Hypothalamus (tissue), 51 donors: ENCODE measurements around the gene CYTL1.

ENCODE experiments used
- DNase-seq, 51 donors: peaks; one replicate each; lab custom pipeline; 2025; lab: John Stamatoyannopoulos, UW

CYTL1 gene

DNA sequence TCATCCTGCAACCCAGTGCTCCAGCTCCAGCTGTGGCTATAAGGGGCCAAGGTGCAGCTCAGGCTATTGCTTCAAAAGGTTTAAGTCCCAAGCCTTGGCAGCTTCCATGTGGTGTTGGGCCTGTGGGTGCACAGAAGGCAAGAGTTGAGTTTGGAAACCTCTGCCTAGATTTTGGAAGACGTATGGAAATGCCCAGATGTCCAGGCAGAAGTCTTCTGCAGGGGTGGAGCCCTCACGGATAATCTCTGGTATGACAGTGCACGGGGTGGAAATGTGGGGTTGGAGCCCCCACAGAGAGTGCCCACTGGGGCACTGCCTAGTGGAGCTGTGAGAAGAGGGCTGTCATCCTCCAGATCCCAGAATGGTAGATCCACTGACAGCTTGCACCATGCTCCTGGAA is 44.5 kb downstream of the CYTL1 start:
- no peak for DNase-seq

DNA sequence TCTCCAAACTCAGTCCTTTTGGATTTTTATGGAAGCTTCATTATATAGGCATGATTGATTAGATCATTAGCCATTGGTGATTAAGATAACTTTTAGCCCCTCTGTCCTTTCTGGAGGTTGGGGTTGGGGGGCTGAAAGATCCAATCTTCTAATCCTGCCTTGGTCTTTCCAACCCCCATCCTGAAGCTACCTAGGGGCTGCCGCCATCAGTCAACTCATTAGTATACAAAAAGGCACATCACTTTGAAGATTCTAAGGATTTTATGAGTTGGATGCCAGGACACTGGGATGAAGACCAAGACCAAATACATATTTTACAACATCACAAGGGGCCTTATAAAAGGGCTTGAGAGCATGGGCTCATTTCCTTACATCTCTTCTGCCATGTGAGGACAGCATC is 47.5 kb downstream of the CYTL1 start:
- DNase-seq: no peak

DNA sequence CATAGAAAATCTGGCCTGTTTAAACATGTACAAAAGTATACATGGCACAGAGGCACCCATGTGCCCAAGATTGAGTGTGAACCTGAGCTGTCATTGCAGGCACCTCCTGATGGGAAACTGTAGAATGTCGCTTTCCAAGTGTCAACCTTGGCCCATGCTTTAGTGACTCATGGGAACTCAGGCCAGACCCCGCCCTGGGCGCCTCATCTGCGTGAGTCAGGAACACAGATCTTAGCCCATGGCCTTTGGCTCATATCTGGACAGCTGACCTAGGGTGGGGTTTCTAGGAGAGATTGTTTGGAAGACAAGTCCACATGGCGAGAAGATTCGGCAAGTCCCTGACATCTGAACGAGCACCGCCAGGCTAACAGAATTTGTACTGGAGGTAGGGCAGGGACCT is 50.0 kb downstream of the CYTL1 start:
- DNase-seq: no peak

DNA sequence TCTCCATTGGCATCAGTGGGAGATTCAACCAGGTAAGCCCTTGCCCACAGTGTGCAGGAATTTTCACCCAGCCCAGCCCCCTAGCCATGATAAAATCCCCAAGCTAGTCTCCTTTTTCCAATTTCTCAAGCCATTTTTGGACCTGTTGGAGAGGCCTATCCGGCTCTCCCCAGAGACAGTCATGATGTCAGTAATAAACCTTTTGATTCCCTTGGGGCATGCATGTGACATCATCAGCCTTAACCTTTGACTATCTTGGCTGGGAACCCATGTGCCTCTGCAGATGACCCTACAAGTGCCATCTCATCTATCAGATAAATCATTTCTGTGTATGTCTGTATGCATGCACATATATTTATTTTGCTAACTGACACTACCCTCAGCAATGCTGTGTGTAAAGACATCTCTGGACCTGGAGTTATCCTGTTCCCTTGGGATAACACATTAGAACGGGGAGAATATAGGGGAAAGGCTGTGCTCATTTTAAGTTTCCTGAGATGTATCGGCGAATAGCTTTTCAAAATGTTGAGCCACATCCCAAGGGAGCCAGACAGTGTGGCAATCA is 51.0 kb downstream of the CYTL1 start:
- no peak for DNase-seq
